Adipocyte (in vitro differentiated cells): ENCODE data around the gene ADAMTSL3.

Source experiments
- DNase-seq: peaks from one replicate; pipeline ENCODE4 v3.0.0-alpha.2; 2015; ENCODE audit warnings: low read depth
- H3K27me3 ChIP-seq: replicated peaks from 2 replicates; pipeline ENCODE4 v1.7.0; 2013; ENCODE audit warnings: mild to moderate bottlenecking, low read length, moderate library complexity; ENCODE audit not compliant: control insufficient read depth, insufficient read depth
- H3K36me3 ChIP-seq: 2 replicates; pipeline ENCODE4 v1.7.0; 2013; ENCODE audit warnings: low read length, mild to moderate bottlenecking, moderate library complexity; ENCODE audit not compliant: control insufficient read depth, insufficient read depth, severe bottlenecking
- H3K4me1 ChIP-seq: 2 replicates; pipeline ENCODE4 v1.7.0; 2013; ENCODE audit warnings: mild to moderate bottlenecking, low read length, moderate library complexity; ENCODE audit not compliant: control insufficient read depth, insufficient read depth
- H3K4me3 ChIP-seq: 2 replicates; pipeline ENCODE4 v1.7.0; 2013; ENCODE audit warnings: mild to moderate bottlenecking, low read length, moderate library complexity
- H3K9ac ChIP-seq: 2 replicates; pipeline ENCODE4 v1.7.0; 2013; ENCODE audit warnings: mild to moderate bottlenecking, low read length, moderate library complexity
- H3K9me3 ChIP-seq: 2 replicates; pipeline ENCODE4 v1.7.0; 2013; ENCODE audit warnings: mild to moderate bottlenecking, low read length, moderate library complexity; ENCODE audit not compliant: control insufficient read depth

The ADAMTSL3 gene

DNA sequence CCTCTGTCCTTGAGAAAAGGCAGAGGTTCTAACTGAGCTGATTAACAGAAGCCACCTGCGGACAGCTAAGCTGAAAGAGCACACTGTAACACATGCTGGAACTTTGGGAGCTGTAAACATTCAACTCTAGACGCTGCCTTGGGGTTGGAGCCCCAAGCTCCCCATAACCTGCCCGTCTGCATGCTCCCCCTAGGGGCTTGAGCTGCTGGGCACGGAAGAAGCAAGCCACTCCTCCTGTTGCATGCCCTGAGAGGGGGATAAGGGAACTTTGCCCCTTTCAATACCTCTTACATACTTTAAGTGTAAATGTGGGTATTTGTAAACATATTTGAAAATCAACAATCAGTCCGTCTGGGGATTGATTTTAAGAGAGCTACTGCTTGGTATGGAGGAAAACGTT is 188.4 kb downstream of the ADAMTSL3 start:
- H3K4me3 ChIP-seq = no peak overlapping the region
- H3K36me3 ChIP-seq = no peaks in the 10 kb centered on the region
- DNase-seq = no peak
- H3K9me3 ChIP-seq = no peaks in the 10 kb centered on the region
- peaks cover 28% of the 10 kb centered on the region for H3K4me1 ChIP-seq
- no peak overlapping the region for H3K9ac ChIP-seq
- H3K27me3 ChIP-seq = no peaks in the 10 kb centered on the region

DNA sequence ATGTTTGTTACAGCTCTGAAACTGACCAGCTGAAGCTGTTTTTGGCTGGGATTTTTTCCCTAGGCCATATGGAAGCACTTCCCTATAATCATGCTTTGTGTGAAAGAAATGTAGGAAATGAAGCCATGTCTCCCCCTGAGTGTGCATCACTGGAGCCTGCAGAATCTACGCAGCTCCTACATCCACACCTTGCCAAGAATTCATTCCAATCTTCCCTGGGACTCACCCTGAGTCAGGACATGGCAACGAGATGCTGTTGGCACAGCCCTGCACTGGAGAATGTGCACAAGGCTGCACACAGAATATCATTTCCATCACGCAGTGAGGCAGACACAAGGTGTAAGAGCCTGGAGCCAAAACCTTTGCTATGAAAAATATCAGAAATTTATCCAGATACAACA is 189.5 kb downstream of the ADAMTSL3 start:
- Histone ChIP-seq H3K36me3 (no peaks in the 10 kb centered on the region), H3K9me3 (no peaks in the 10 kb centered on the region), H3K4me1 (peaks cover 38% of the 10 kb centered on the region), H3K4me3 (no peak overlapping the region), H3K27me3 (no peaks in the 10 kb centered on the region), H3K9ac (no peak overlapping the region)
- DNase-seq = no peak

DNA sequence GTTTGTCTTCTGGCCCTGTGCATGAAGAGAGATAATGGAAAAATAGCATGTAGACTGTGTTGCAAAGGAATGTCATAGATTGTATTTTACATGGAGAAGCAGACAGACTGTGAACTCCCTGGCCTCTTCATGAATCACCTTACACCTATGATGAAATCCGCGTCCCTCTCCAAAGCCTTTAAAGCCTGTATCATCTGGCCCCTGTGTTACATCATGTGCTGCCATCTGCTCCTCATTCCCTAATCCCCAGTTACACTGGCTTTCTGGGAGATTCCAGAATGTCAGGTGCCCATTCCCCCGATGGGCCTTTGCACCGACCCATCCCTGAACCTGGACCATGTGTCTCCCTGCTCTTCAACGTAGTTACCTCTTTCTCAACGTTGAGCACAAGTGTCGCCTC is 190.8 kb downstream of the ADAMTSL3 start:
- Histone ChIP-seq H3K27me3 (no peaks in the 10 kb centered on the region), H3K4me3 (no peak overlapping the region), H3K4me1 (peaks cover 44% of the 10 kb centered on the region), H3K9ac (no peak overlapping the region), H3K9me3 (no peaks in the 10 kb centered on the region), H3K36me3 (no peaks in the 10 kb centered on the region)
- DNase-seq = no peak

DNA sequence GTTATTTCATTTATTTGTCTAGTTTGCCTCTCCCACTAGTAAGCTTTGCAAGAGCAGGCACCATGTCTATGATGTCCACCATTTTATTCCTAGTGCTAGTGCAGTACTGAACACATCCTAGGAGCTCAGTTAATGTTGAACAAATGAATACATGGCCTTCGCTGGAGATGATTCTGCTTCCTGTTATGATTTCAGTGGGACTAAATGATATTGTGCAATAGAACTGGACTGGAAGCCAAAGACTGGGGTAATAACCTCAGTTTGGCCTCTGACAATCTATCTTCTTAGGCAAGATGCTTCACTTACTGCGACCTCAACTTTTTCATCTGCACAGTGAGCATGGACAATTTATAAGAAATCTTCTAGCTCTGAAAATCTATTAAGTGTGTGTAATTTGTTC is 191.3 kb downstream of the ADAMTSL3 start:
- DNase-seq = peak; percentile 54
- no peak overlapping the region for H3K4me3 ChIP-seq
- no peaks in the 10 kb centered on the region for H3K27me3 ChIP-seq
- no peaks in the 10 kb centered on the region for H3K36me3 ChIP-seq
- H3K9ac ChIP-seq = no peak overlapping the region
- no peaks in the 10 kb centered on the region for H3K9me3 ChIP-seq
- peaks cover 44% of the 10 kb centered on the region for H3K4me1 ChIP-seq

DNA sequence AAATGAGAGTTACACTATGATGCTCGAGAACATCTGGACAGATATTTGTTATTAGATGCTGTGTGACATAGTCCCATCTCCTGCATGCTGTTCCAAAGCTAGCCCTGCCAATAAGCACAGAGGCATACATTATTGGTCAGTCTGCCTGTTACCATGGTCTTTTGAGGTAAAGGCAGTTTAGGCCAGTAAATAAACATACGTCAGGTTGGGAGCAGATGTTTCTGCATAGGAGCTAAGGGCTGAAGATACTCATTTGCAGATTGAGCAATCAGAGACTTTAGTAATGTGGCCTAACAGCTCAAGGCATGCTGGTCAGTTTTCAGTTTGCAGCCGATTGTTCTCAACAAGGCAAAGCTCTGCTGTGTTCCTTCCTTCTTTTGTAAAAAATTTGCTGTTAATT is 192.9 kb downstream of the ADAMTSL3 start:
- Histone ChIP-seq H3K9ac (no peak overlapping the region), H3K27me3 (no peaks in the 10 kb centered on the region), H3K36me3 (no peaks in the 10 kb centered on the region), H3K9me3 (no peaks in the 10 kb centered on the region), H3K4me1 (peaks cover 44% of the 10 kb centered on the region), H3K4me3 (no peak overlapping the region)
- DNase-seq = peak; percentile 49

DNA sequence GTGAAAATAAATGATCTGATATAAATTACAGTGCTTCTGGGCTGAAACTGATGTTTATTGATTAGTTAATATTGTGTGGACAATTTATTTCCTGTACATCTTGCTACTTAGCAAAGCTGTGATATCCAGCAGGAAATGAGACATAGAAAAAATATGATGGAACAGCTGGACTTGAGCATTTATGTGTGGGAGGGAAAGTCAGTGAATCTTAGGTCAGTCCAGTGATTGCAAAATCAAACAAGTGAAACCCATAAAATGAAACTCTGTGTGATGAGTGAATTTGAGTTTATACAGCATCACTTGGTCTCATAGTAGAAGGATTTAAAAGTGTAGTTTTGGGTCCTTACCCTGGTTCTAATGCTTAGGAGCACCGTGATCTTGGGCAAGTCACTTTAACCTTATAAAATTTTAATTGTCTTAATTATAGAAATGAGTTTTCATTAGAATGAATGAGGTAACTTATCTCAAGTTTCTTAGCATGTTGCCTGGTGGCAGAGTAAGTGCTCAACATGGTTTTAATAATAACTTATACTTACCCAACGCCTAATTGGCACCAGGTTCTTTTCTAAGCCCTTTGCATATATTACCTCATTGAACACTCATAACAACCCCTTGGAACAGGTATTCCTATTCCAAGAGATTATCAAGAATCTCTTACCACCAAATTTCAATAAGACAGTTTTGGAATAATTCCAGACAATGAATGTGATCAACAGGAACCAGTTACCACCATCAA is 194.6 kb downstream of the ADAMTSL3 start:
- peak; percentile 85 for DNase-seq
- Histone ChIP-seq H3K4me3 (no peak overlapping the region), H3K9ac (no peak overlapping the region), H3K27me3 (no peaks in the 10 kb centered on the region), H3K9me3 (no peaks in the 10 kb centered on the region), H3K36me3 (no peaks in the 10 kb centered on the region), H3K4me1 (peaks cover 44% of the 10 kb centered on the region)

DNA sequence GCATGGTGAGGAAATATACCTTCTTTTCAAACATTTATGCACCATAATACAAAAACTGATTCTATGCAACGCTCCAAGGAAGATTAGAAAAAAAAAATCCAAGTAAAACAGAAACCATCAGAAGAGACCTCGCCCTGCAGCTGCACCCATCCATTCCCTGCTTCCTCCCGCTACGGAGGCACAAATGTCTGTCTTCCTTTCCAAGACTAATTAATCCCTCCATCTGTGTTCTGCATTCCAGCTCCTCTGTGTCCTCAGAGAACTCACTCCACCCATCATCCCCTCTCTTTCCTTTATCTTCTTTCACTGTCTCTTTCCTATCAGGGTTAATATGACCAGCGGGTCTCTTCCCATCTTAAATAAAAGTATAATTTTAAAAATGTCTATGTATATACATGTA is 196.1 kb downstream of the ADAMTSL3 start:
- Histone ChIP-seq H3K27me3 (no peaks in the 10 kb centered on the region), H3K36me3 (no peaks in the 10 kb centered on the region), H3K4me3 (no peak overlapping the region), H3K4me1 (peaks cover 39% of the 10 kb centered on the region), H3K9ac (no peak overlapping the region), H3K9me3 (no peaks in the 10 kb centered on the region)
- no peak for DNase-seq

DNA sequence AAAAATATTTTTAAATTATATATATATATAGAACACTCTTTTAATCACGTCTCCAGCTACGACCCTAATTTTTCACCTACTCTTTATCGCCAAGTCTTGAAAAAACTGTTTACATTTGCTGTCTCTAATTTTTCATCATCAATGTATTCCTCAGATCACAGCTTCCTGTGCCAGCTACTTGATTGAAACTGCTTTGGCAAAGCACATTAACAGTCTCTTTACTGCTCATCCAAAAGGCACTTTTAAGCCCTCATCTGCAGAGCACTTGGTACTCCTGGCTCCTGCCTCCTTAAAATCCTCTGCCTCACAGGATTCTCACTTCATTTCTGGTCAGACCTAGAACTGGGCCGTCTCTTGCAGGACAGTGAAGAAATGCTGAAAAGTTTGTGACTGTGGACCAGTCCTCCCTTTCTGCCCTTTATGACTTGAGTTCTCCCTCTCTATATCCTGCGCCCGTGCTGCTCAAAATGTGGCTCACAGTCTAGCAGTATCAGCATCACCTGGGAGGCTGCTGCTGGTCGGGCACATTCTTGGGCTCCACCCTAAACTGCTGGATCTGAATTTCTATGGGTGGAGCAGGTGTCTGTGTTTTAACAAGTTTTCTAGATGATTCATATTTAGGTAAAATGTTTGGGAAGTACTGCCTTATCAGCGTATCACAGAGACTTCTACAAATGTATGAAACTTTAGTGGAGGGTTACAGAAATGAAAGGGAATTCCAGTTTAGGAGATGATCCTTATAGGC is 196.8 kb downstream of the ADAMTSL3 start:
- H3K27me3 ChIP-seq = no peaks in the 10 kb centered on the region
- DNase-seq = no peak
- no peak overlapping the region for H3K9ac ChIP-seq
- H3K36me3 ChIP-seq = no peaks in the 10 kb centered on the region
- H3K4me1 ChIP-seq = peaks cover 32% of the 10 kb centered on the region
- H3K9me3 ChIP-seq = no peaks in the 10 kb centered on the region
- H3K4me3 ChIP-seq = no peak overlapping the region

DNA sequence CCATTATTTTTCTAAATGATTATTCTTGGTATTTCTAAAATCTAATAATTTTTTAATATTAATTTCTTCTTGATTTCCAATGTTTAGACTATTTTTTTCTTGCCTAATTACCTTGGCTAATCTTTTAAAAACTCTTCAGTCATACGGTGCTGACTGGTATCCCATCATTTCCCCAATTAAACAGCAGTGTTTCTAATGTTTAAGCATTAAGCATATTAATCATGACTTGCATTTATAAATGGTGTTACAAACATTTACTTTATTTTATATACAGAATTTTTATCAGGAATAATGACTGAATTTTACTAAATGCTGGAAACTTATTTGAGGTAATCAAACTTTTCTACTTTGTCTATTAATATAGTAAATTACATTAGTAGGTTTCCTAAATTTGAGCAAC is 199.3 kb downstream of the ADAMTSL3 start:
- Histone ChIP-seq H3K9me3 (no peaks in the 10 kb centered on the region), H3K4me1 (peaks cover 7% of the 10 kb centered on the region), H3K9ac (no peak overlapping the region), H3K36me3 (no peaks in the 10 kb centered on the region), H3K4me3 (no peak overlapping the region), H3K27me3 (no peaks in the 10 kb centered on the region)
- DNase-seq = no peak

DNA sequence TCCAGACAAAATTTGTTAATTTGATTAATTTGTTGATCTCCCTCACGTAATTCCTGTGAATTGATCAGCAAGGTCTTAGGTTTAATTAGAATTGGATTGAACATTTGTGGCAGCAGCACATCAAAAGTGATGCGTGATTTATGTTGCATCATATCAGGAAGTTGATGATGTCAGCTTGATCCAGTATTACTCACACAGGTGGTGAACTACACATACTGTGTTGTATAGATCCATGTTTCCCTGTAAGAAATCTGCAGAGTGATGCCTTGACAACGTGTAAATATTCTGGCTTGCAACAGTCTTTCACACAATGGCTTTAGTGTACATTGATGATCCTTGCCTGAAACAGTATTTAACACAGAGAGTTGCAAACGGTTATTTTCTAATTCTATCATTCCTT is 200.4 kb downstream of the ADAMTSL3 start:
- Histone ChIP-seq H3K36me3 (no peaks in the 10 kb centered on the region), H3K4me3 (no peak overlapping the region), H3K9me3 (no peaks in the 10 kb centered on the region), H3K9ac (no peak overlapping the region), H3K27me3 (no peaks in the 10 kb centered on the region), H3K4me1 (no peaks in the 10 kb centered on the region)
- DNase-seq = no peak

DNA sequence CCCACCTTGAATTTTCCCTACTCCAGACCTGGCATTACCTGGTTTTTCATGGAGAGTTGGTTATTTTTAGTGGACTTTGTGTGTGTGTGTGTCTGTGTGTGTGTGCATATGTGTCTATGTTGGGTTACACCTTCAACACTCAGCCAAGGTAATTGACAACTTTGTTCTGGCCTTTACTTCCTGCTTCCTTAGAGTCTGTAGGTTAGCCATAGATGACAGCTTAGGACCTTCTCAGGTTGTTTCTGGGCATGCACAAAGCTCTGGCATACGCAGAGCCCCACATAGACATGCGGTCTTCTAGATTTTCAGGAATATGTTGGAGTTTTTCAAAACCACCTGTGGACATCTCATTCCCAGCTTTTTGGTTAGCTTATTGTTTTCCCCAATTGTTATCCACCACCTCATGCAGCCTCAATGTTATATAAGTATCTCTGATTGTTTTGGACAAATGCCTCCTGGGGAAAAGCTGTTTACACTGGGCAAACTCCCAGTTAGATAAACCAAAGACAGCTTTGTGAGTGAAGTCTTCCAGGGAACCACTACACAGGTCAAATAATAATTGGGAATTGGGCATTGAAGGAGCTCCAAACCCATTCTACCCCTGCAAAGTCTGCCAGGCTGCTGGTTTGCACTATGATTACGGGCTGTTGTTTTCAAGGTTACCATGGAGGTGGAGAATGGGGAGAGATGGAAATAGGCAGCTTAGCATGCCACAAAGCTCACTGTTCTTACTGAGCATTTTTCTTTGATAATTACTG is 201.2 kb downstream of the ADAMTSL3 start:
- no peaks in the 10 kb centered on the region for H3K36me3 ChIP-seq

More for the DNA sequence above, 201.2 kb downstream of the ADAMTSL3 start:
- no peak for DNase-seq
- Histone ChIP-seq H3K27me3 (no peaks in the 10 kb centered on the region), H3K9ac (no peak overlapping the region), H3K4me3 (no peak overlapping the region), H3K4me1 (no peaks in the 10 kb centered on the region), H3K9me3 (no peaks in the 10 kb centered on the region)
